Liver (tissue), 3 donors: ENCODE measurements around the gene MTRR.

Source experiments
- EGR1 ChIP-seq, 2 donors: IDR thresholded peaks; 2 replicates each; pipeline ENCODE4 v1.6.1; 2016 to 2018; ENCODE audit warnings: antibody characterized with exemption in 2 of 2, low read depth in 2 of 2
- HNF4A ChIP-seq, 2 donors: conservative IDR thresholded peaks; 2 replicates each; pipeline ENCODE4 v1.6.1; 2016; ENCODE audit warnings: antibody characterized with exemption in 2 of 2, mild to moderate bottlenecking in 2 of 2
- RAD21 ChIP-seq, 2 donors: IDR thresholded peaks; 2 replicates each; pipeline ENCODE4 v1.6.1; 2016; ENCODE audit warnings: antibody characterized with exemption in 2 of 2, mild to moderate bottlenecking in 2 of 2
- TAF1 ChIP-seq: conservative IDR thresholded peaks from 2 replicates; pipeline ENCODE4 v1.6.1; 2016; ENCODE audit warnings: antibody characterized with exemption, mild to moderate bottlenecking
- YY1 ChIP-seq: IDR thresholded peaks from 2 replicates; pipeline ENCODE4 v1.6.1; 2016; ENCODE audit warnings: antibody characterized with exemption, mild to moderate bottlenecking
- TF ChIP-seq, protein P1 (sequence below): fragments of 150-350 bp; IDR thresholded peaks from 2 replicates; pipeline ENCODE4 v1.5.1; 2017; ENCODE audit warnings: improper control_type of control experiment, low read depth, low read length; ENCODE audit not compliant: missing input control
- TF ChIP-seq, protein P2 (sequence below): IDR thresholded peaks from 2 replicates; pipeline ENCODE4 v1.6.1; 2016; ENCODE audit warnings: antibody characterized with exemption
- TF ChIP-seq, protein P3 (sequence below): IDR thresholded peaks from 2 replicates; pipeline ENCODE4 v1.6.1; 2016; ENCODE audit warnings: antibody characterized with exemption
- TF ChIP-seq, protein P4 (sequence below): IDR thresholded peaks from 2 replicates; pipeline ENCODE4 v1.6.1; 2016; ENCODE audit warnings: antibody characterized with exemption, mild to moderate bottlenecking
- donor health status: healthy.
- donor health status: healthy.

DNA sequence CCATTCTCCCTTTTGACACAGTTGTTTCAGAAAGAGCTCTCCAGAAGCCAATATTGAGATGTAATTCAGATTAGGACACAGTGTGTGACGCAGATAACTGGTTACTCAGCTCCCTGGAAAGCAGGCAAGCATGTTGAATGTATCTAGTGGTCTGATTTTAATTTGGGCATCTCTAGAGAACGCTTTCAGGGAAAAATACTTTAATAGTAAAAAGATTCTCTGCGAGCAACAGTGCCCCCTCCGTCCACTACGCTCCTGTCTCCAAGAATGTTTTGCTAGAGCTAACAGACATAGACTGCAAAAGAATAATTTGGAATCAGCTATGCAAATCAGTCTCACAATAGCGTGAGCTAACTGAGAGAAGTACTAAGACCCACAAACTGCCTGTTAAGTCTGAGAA, 41.3 kb upstream of the MTRR start:
- TF ChIP-seq, protein P1, sequence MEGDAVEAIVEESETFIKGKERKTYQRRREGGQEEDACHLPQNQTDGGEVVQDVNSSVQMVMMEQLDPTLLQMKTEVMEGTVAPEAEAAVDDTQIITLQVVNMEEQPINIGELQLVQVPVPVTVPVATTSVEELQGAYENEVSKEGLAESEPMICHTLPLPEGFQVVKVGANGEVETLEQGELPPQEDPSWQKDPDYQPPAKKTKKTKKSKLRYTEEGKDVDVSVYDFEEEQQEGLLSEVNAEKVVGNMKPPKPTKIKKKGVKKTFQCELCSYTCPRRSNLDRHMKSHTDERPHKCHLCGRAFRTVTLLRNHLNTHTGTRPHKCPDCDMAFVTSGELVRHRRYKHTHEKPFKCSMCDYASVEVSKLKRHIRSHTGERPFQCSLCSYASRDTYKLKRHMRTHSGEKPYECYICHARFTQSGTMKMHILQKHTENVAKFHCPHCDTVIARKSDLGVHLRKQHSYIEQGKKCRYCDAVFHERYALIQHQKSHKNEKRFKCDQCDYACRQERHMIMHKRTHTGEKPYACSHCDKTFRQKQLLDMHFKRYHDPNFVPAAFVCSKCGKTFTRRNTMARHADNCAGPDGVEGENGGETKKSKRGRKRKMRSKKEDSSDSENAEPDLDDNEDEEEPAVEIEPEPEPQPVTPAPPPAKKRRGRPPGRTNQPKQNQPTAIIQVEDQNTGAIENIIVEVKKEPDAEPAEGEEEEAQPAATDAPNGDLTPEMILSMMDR: no peak
- TF ChIP-seq HNF4A (conservative IDR thresholded peaks at IDR 0.05): no peak
- no peak for TF ChIP-seq RAD21 (IDR thresholded peaks at IDR 0.05)
- TF ChIP-seq, protein P2, sequence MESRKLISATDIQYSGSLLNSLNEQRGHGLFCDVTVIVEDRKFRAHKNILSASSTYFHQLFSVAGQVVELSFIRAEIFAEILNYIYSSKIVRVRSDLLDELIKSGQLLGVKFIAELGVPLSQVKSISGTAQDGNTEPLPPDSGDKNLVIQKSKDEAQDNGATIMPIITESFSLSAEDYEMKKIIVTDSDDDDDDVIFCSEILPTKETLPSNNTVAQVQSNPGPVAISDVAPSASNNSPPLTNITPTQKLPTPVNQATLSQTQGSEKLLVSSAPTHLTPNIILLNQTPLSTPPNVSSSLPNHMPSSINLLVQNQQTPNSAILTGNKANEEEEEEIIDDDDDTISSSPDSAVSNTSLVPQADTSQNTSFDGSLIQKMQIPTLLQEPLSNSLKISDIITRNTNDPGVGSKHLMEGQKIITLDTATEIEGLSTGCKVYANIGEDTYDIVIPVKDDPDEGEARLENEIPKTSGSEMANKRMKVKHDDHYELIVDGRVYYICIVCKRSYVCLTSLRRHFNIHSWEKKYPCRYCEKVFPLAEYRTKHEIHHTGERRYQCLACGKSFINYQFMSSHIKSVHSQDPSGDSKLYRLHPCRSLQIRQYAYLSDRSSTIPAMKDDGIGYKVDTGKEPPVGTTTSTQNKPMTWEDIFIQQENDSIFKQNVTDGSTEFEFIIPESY: no peak
- TF ChIP-seq, protein P3, sequence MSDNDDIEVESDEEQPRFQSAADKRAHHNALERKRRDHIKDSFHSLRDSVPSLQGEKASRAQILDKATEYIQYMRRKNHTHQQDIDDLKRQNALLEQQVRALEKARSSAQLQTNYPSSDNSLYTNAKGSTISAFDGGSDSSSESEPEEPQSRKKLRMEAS: no peak
- no peak for TF ChIP-seq EGR1 (IDR thresholded peaks at IDR 0.05; ENCODE audit: low read depth in 2 of 2)
- no peak for TF ChIP-seq YY1
- TF ChIP-seq, protein P4, sequence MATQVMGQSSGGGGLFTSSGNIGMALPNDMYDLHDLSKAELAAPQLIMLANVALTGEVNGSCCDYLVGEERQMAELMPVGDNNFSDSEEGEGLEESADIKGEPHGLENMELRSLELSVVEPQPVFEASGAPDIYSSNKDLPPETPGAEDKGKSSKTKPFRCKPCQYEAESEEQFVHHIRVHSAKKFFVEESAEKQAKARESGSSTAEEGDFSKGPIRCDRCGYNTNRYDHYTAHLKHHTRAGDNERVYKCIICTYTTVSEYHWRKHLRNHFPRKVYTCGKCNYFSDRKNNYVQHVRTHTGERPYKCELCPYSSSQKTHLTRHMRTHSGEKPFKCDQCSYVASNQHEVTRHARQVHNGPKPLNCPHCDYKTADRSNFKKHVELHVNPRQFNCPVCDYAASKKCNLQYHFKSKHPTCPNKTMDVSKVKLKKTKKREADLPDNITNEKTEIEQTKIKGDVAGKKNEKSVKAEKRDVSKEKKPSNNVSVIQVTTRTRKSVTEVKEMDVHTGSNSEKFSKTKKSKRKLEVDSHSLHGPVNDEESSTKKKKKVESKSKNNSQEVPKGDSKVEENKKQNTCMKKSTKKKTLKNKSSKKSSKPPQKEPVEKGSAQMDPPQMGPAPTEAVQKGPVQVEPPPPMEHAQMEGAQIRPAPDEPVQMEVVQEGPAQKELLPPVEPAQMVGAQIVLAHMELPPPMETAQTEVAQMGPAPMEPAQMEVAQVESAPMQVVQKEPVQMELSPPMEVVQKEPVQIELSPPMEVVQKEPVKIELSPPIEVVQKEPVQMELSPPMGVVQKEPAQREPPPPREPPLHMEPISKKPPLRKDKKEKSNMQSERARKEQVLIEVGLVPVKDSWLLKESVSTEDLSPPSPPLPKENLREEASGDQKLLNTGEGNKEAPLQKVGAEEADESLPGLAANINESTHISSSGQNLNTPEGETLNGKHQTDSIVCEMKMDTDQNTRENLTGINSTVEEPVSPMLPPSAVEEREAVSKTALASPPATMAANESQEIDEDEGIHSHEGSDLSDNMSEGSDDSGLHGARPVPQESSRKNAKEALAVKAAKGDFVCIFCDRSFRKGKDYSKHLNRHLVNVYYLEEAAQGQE: no peak
- no peak for TF ChIP-seq TAF1
